ENCODE data around the gene DBNDD2.

The DBNDD2 gene

DNA sequence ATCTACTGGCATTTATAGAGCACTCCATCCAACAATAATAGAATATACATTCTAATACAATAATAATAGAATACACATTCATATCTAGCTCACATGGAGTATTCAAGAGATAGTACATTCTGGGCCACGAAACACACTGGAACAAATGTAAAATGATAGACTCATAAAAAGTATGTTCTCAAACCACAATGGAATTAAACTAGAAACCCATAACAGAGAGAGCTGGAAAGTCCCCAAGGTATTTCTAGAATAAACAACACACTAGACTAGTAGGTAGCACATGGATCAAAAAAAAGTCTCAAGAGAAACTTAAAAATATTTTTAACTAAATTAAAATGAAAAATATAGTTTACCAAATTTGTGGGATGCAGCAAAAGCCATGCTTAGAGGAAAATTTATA is 20.8 kb upstream of the DBNDD2 start:
- no peak for DNase-seq

DNA sequence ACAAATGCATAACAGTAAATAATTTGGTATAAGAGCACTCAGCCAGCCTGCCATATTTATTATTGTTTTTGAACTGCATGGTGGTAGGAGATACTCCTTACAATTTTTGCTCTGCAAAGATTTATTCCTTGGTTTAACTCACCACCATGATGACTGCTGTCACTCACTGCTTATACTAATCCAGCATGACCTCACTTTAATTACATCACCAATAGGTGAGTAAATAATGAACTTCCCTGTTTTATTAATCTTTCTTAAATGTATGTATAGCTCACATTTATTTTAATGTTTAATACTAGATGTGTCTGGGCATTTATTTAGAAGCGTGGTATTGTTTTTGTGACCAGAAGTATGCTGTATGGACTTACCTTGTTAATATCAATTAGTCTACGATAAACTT is 17.2 kb upstream of the DBNDD2 start:
- no peak for DNase-seq

DNA sequence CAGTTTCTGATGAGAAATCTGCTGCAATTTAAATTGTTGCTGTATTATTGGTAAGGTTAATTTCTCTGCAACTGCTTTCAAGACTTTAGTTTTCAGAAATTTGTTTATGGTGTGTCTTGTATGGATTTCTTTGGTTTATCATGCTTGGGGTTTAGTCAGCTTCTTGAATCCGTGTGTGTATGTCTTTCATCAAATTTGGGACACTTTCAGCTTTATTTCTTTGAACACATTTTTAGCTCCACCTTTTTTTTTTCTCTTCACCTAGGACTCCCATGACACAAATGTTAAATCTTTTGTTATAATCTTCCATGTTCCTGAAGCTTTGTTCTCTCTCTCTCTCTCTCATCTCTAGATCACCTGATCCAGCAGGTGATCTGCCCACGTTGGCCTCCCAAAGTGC is 16.5 kb upstream of the DBNDD2 start:
- DNase-seq, result no peak

DNA sequence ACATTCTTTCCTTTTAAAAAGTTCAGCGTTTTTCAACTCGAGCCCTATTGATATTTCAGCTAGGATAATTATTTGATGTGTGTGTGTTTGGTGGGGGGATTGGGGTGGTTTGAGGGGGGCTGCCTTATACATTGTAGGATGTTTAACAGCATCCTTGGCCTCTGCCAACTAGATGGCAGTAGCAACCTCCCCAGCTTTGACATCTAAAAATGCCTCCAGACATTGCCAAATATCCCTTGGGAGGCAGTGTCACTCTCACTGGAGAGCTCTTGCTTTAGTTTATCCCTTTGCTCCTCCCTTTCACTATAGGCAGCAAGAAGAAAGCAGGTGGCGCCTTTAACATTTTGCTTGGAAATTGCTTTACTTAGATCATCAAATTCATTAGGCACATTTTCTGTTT is 15.4 kb upstream of the DBNDD2 start:
- DNase-seq, result no peak

DNA sequence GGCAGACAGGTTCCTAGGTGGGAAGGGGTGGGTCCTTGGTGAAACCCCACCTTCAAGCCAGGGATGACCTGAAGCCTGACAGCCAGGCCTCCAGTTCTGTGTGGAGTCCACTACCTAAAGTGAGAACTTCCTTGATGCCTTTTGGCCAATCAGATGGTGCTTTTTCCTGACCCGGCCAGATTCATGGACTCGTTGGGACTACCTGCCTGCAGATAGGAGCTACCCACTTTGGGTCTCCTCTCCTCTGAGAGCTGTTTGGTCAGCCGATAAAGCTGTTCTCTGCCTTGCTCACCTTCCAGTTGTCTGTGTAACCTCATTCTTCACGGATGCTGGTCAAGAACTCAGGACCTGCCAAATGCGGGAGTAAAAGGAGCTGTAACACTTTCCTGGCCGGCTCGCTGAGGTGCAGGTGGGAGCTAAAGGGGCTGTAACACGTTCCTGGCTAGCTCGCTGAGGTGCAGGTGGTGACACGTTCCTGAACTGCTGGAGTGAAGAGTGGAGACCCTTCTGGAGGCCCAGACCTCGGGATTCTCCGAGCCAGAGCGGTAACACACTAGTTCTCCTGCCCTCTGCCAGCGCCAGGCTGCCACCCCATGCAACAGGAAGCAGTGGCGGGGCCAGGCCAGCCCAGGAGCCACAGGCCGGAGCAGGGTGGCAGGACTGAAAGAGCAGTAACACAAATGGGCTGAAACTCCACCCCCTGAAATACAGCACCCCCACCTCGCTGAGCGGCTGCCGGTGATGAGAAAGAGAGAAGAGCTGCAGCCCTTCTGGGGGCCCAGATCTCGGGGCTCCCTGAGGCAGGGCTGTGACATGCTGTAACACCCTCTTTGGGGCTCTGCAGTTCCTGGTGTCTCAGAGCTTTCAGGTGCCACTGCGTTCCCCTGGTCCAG is 13.6 kb upstream of the DBNDD2 start:
- no peak for DNase-seq

DNA sequence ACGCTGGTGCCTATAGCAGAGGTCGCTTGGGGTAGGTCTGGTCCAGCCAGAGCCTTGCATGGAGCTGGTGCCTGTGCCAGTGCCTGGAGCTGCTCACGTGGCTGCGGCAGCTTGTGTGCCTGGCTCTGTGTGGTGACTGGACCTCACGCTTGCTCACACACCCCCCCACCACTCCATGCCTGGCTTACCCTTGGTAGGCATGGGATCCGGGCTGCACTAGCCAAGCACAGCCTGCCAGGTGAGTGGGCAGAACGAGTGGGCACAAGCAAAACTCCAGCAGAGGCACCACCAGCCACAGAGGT is 13.0 kb upstream of the DBNDD2 start:
- no peak for DNase-seq

DNA sequence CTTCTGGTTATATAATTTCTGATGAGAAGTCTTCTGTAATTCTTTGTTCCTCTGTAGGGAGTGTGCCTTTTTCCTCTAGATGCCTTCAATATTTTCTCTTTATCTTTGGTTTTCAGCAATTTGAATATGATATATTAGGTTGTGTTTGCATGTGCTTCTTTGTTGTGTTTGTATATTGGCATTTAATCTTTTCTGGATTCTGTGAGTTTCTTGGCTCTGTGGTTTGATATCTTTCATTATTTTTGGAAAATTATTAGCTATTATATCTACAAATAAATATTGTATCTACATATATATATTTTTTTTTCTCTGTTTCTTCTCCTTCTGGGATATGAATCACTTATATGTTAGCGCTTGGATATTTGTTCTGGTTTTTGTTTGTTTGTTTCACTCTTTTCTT is 9.1 kb upstream of the DBNDD2 start:
- DNase-seq, result no peak

DNA sequence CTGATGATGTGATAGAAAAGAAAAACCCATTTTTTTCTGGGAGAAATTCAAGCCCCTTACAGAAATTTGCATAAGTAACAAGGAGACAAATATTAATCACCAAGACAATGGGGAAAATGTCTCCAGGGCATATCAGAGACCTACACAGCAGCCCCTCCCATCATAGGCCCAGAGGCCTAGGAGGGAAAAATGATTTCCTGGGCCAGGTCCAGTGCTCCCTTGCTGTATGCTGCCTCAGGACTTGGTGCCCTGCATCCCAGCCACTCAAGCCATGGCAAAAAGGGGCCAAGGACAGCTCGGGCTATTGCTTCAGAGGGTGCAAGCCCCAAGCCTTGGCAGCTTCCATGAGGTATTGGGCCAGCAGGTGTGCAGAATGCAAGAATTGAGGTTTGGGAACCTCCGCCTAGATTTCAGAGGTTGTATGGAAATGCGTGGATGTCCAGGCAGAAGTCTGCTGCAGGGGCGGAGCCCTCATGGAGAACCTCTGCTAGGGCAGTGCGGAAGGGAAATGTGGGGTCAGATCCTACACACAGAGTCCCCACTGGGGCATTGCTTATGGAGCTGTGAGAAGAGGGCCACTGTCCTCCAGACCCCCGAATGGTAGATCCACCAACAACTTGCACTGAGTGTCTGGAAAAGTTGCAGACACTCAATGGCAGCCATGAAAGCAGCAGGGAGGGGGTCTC is 7.6 kb upstream of the DBNDD2 start:
- no peak for DNase-seq

DNA sequence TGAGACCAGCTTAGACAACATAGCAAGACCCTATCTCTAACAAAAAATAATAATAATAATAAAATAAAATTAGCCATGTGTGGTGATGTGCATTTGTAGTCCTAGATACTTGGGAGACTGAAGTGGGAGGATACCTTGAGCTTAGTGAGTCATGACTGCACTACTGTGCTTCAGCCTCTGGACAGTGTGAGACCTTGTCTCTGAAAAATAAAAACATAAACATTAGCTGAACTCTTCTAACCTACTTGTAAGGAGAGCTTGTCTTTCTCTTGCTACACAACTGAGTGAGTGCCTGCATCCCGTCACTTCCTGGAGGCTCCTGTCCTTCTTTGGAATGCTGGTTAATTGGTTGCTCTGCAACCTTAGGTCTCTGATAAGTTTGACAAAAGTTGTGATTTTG is 5.1 kb upstream of the DBNDD2 start:
- DNase-seq, result no peak

DNA sequence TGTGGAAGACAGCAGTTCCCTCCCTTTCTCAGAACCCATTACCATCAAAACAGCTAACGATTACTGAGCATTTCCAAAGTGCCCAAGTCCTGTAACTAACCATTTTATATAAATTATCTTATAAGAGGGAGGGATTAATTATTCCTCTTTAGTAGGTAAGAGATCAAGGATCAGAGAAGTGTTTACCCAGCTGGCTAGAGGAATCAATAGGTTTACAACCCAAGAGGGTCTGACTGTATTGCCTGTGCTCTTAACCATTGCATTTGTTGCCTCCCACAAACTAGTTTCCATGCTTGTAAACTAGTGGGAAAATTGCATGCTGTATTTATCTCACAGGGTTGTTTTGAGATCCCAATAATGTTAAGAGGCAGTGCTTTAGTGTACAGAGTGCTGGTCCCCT is 3.7 kb upstream of the DBNDD2 start:
- DNase-seq, result no peak

DNA sequence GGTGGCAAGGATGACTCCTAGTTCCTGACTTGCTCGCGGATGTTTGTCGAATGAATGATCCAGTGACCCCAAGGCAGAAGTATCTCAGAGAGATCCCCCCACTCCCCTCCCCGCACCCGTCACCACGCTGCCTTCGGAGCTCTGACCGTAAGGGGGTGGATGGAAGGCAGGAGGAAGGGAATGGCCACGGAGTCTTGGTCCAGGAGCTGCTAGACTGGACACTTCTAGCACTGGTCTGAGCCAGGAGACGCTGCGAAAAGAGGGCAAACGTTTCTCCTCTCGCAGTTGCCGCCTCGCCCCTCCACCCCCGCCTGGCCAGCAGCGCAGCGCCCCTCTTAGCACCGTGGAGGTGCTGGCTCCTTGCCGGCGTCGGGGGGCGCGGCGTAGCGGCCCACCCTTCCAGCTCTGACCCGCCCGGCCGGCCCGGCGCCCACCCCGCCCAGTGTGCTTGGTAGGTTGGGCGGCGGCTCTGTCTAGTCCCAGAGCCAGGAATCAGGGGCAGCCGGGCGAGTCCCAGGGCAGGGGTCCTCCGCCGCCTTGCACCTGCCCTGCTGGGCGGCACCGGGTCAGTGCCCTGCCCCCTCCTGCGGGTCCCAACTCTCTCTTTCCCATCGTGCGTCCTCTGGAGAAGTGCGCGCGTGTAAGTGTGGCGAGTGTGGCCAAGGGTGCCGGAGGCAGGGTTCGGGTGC is 2.4 kb upstream of the DBNDD2 start:
- no peak for DNase-seq

DNA sequence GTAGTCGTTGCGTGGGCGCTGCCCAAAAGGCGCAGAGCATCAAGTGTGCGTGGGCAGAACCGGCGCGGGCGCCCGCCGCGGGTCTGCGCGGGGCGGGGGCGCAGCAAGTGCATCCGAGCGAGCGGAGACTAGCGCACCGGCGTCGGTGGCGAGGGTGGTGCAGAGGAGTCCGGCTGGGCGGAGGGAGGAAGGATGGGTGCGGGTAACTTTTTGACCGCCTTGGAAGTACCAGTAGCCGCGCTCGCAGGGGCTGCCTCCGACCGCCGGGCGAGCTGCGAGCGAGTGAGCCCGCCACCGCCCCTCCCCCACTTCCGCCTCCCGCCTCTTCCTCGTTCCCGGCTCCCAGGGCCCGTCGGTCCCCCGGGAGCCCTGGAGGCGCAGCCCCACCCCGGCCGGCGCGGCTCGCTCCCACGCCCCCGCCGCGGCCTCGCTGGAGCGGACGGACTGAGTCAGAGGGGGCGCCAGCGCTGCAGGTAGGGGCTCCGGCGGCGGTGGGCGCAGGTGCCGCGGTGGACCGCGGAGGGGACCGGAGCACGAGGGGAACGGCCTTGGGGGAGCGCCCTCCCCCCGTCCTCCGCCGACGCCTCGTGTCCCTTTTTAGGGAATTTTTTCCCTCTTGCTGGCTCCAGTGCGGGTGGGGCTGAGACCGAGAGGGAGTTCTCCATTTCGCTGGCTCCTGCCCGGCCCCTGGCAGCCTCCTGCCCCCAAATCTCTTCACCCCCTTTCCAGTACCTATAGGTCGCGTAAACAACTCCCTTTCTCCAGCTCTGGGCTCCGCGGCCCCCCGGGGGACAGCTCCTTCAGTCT is 1.6 kb upstream of the DBNDD2 start:
- DNase-seq, result peak; percentile 55

DNA sequence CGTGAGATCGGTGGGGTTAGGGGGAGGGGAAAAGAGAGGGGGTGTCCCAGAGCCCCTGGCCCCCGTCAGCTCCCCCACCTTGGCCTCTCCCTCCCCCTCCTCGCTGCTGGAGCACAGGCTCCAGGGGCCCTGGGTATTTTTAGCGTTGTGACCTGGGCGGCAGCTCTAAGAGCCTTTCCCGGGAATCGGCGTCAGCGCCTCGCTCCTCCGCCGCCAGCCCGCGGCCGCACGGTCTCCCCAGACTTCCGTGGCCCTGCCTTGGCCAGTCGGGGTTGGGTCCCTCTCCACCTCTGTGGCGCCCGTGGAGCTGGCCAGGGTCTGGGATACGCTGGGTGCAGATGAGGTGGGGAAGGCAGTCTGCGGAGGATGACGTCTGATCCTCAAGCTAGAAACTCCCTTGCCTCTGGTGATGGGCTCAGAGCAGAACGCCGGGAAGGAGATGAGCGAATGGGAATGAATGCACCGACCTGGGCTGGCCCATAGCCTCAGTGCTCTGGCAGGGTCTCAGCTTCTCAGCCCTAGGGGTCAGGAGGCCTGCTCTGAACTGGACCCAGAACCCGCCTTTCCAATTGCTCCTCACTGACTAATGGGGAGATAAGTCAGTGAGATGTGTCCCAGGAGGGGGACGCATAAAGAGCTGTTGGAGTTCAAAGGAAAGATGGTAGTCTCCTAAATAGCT is 883 bp upstream of the DBNDD2 start:
- DNase-seq, result no peak

DNA sequence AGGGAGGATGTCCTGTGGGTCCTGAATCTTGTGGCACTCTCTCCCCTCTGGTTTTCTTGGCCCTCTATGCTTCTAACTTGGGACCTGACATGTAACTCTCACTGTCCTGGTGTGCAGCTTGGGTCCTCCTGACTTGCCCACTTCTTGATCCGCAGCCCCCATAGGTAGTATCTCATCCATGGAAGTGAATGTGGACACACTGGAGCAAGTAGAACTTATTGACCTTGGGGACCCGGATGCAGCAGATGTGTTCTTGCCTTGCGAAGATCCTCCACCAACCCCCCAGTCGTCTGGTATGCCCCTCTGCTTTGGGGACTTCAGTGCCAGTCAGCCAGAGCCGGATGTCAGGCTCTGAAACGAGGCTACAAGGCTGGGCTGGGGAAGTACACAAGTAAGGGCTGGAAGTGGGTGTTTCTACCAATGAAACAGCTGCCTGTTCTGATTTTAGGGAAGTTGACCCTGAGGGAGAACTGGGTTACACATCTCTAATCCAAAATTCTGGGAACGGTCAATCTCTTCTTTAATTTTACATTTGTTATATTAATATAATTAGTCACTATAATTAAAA is 641 bp downstream of the DBNDD2 start:
- no peak for DNase-seq

DNA sequence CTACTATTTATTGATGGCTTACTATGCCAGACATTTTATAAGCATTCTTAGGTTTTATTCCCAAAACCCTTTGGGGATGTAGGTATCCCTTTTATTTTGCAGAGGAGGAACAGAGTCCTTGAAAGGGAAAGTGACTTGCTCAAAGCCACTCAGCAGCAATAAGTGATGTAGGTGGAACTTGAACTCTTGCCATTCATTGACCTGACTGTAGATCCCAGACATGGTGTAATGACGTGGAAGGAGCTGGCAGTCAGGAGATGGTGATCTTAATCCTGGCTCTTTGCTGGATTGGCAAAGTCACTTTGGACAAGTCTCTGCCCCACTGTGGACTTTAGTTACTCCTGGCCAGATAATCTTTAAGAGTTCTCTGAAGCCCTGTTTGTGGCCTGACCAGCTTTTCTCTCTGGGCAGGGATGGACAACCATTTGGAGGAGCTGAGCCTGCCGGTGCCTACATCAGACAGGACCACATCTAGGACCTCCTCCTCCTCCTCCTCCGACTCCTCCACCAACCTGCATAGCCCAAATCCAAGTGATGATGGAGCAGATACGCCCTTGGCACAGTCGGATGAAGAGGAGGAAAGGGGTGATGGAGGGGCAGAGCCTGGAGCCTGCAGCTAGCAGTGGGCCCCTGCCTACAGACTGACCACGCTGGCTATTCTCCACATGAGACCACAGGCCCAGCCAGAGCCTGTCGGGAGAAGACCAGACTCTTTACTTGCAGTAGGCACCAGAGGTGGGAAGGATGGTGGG is 1.6 kb downstream of the DBNDD2 start:
- no peak for DNase-seq

DNA sequence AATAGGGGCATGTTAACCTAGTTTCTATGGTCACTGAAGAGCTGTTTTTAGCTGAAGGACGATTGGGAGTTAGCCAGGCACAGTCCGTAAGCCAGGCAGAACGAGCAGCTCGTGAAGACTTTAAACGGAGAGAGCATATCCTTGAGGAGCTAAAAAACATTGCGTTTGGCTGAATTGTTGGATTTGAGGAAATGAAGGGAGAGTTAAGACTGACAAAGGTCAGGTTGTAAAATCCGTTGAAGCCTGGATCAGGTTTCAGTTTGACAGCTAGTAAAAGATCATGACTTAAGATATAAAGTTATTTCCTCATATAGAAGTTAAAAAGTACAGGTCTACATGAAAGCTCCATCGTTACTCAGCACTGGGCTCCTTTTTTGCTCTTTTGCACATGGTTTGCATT is 2.8 kb downstream of the DBNDD2 start:
- no peak for DNase-seq

DNA sequence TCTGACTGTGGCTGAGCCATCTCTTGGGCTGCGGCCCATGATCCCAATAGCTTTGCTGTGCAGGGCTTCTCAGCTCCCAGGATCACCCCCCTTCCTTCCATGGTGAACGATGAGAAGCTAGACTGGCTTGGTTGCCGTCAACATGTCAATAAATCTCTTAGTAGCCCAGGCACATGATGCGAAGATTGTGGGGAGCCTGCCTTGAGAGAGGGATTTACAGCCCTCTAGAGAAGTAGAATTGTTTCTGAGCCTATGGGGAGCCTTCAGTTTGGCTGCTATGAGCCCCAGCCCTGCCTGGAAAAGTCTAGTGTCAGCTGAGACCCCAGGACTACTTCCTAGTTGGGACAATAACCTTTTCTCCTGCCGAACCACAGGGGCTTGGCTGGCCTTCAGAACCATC is 4.6 kb downstream of the DBNDD2 start:
- DNase-seq, result no peak

DNA sequence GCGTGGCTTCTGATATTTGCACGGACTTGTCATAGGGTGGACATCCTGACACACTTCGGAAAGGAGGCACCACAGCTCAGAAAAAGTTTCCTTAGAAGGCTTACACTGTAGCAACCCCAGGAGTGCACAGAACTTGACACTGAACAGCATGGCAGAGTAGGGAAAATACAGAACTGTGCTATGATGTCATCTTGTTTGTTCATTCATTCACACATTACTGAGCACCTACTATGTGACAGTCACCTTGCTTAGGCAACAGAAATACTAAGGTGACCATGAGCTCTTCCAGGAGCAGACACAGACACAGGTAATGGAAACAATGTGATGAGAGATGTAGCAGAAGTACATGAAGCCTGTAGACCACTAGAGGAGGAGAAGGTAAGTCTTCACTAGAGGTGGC is 5.4 kb downstream of the DBNDD2 start:
- no peak for DNase-seq

DNA sequence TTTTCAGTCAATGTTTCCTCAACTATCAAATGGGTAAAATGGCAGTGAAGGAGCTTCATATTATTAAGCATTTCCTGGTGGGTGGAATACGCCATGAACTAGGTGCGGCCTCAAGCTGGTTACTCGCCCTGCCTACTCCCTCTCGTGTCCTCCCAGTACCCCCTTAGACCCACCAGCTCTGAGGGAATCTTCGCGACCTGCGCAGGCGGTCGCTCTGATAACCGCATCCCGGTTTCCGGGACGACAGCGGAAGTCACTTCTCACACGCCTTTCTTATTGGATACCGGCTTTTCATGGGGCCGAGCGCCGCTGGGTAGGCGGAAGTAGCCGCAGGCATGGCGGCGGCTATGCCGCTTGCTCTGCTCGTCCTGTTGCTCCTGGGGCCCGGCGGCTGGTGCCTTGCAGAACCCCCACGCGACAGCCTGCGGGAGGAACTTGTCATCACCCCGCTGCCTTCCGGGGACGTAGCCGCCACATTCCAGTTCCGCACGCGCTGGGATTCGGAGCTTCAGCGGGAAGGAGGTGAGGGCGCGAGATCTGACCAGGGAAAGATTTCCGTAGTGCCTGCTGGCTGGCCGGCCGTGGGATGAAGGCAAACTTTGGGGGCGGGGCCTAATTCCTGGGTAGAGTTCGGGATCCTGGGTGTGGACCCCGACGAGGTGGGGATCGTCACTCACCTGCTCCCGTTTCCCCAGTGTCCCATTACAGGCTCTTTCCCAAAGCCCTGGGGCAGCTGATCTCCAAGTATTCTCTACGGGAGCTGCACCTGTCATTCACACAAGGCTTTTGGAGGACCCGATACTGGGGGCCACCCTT is 7.9 kb downstream of the DBNDD2 start, which contains the start of gene PIGT:
Gene PIGT (plus strand): TSS at position 320 of the 816 bp plus-strand sequence. CDS start 16 bp downstream, at position 336.
- peak; percentile 87 for DNase-seq

DNA sequence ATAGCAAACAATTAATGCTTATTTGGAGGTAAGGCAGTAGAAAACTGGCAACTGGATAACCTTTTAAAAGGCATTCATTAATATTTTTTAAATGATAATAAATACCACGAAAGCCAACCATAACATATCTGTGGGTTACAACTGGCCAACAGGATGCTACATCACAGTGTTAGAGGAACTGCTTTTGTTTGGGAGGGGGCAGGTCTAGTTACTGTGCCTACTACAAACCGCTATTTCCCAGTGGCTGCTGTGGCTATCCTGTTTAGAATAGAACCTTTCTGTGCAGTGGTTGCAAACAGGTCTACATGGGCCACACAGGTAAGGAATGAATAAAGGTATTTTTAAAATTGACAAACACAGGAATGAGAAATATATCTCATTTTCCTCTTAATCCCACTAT is 8.8 kb downstream of the DBNDD2 start:
- DNase-seq, result no peak

Measured in activated naive CD4-positive, alpha-beta T cell treated with anti-CD3 and anti-CD28 coated beads, Interleukin-2, amount 50 U/mL, for 16 hours (primary cell).